HepG2 (cell line): ENCODE measurements around the gene BBC3. TPM values are rescaled to one million over a fixed set of nuclear protein-coding genes. Genes with fewer than 3 reads are reported as not detected.
"Not testable (repeated sequence)": the region's sequence is repeated elsewhere in the genome, so short reads cannot be mapped to it uniquely, and the experiment has no call there.

Experiments used
- ATAC-seq: fragments of 200-7000 bp; cut with Tn5 transposase; 3 replicates; pipeline ENCODE4 v1.9.1; 2020; ENCODE audit warnings: mild to moderate bottlenecking, moderate library complexity
- BruUV-seq: library from RNA; stranded (reverse); fragments of 400-500 nt; replicated peaks from 2 replicates; lab custom pipeline; 2021; lab: Mats Ljungman, UMichigan
- CTCF ChIA-PET: fragments of 300-600 bp; formaldehyde crosslinking; extraction: SDS; loops from one replicate; lab custom pipeline; 2021; ENCODE audit warnings: low total read pairs, inconsistent platforms, low intra/inter-chr PET ratio; lab: Yijun Ruan, JAX
- POLR2A ChIA-PET: fragments of 350-600 bp; sonication (Branson Sonifier 250); formaldehyde crosslinking; loops from one replicate; lab custom pipeline; 2020; ENCODE audit warnings: antibody characterized with exemption, inconsistent platforms; lab: Yijun Ruan, JAX
- DNase-seq: peaks from one replicate; pipeline ENCODE4 v3.0.0-alpha.2; 2015; ENCODE audit warnings: low spot score
- FAIRE-seq: peaks from 3 replicates; lab custom pipeline; 2011; peaks lifted over from hg19 to GRCh38; lab: Jason Lieb, UNC
- H2AFZ ChIP-seq: one replicate; pipeline ENCODE4 v1.6.1; 2011; ENCODE audit warnings: low read length, inconsistent platforms
- H3K27ac ChIP-seq: fragments of 300-600 bp; 3 replicates; pipeline ENCODE4 v1.8.0; 2011; ENCODE audit warnings: mixed run types, mild to moderate bottlenecking, mixed read lengths, low read length, inconsistent platforms; ENCODE audit not compliant: insufficient read depth; ENCODE audit errors: extremely low read length
- H3K27me3 ChIP-seq, 2 experiments: fragments of 200-600 bp in 1 of 2; 2 replicates in 1 of 2; 3 replicates in 1 of 2; pipeline versions ENCODE4 v1.6.0 to v1.8.0; 2011; ENCODE audit warnings: low read length in 2 of 2, mild to moderate bottlenecking in 2 of 2, moderate library complexity in 2 of 2, inconsistent platforms in 1 of 2; ENCODE audit not compliant: insufficient read depth in 2 of 2, control insufficient read depth in 1 of 2
- H3K36me3 ChIP-seq, 2 experiments: fragments of 200-600 bp in 1 of 2; replicated peaks in 1 of 2; 2 replicates in 1 of 2; 3 replicates in 1 of 2; pipeline versions ENCODE4 v1.5.1 to v1.8.0; 2011; ENCODE audit warnings: low read length in 2 of 2, inconsistent platforms in 1 of 2; ENCODE audit not compliant: insufficient read depth in 2 of 2, control insufficient read depth in 1 of 2
- H3K4me1 ChIP-seq: 2 replicates; pipeline ENCODE4 v1.5.1; 2012; ENCODE audit warnings: low read length, inconsistent platforms; ENCODE audit not compliant: insufficient read depth
- H3K4me2 ChIP-seq: 2 replicates; pipeline ENCODE4 v1.6.0; 2011; ENCODE audit warnings: low read depth, low read length, inconsistent platforms
- H3K4me3 ChIP-seq, 3 experiments: fragments of 200-600 bp in 1 of 3; sonication (generic), shearing (Covaris generic) in 1 of 3; replicated peaks in 1 of 3; 2 replicates each; pipeline ENCODE4 v1.5.1; 2011 to 2016; ENCODE audit warnings: low read length in 3 of 3, inconsistent platforms in 2 of 3, low read depth in 2 of 3, mild to moderate bottlenecking in 2 of 3, control low read depth in 1 of 3, mixed read lengths in 1 of 3; ENCODE audit not compliant: insufficient read depth in 1 of 3
- H3K79me2 ChIP-seq: one replicate; pipeline ENCODE4 v1.6.1; 2011; ENCODE audit warnings: low read length, inconsistent platforms; ENCODE audit not compliant: insufficient read depth
- H3K9ac ChIP-seq: 2 replicates; pipeline ENCODE4 v1.6.0; 2011; ENCODE audit warnings: mild to moderate bottlenecking, low read depth, low read length, inconsistent platforms; ENCODE audit not compliant: insufficient read depth
- H3K9me3 ChIP-seq: 2 replicates; pipeline ENCODE4 v1.5.1; 2012; ENCODE audit warnings: mild to moderate bottlenecking, low read length
- H4K20me1 ChIP-seq: 2 replicates; pipeline ENCODE4 v1.6.0; 2011; ENCODE audit warnings: inconsistent platforms, mild to moderate bottlenecking, low read length, moderate library complexity; ENCODE audit not compliant: insufficient read depth
- AGO2 ChIP-seq: fragments of 200-400 bp; formaldehyde crosslinking; optimal IDR thresholded peaks from 2 replicates; pipeline ENCODE3; 2017; ENCODE audit warnings: mild to moderate bottlenecking, low read depth, low read length, moderate library complexity
- RBFOX2 ChIP-seq: fragments of 200-400 bp; formaldehyde crosslinking; IDR thresholded peaks from 2 replicates; pipeline ENCODE4 v1.6.1; 2017; ENCODE audit warnings: low read depth, mild to moderate bottlenecking, low read length
- SMARCE1 ChIP-seq: fragments of 450-650 bp; IDR thresholded peaks from 2 replicates; pipeline ENCODE4 v1.6.1; 2017; ENCODE audit warnings: borderline replicate concordance
- ZNF460 ChIP-seq: sonication (generic); formaldehyde crosslinking; IDR thresholded peaks from 2 replicates; pipeline ENCODE4 v1.5.1; 2020; ENCODE audit warnings: missing genetic modification reagents, mild to moderate bottlenecking, borderline replicate concordance
- WGBS: methylation state at CpG from one replicate; pipeline ENCODE4 v1.1.6; 2017; ENCODE audit warnings: low lambda C conversion rate; 5-methylcytosine and 5-hydroxymethylcytosine counted together
- in situ Hi-C: cut with HindIII; loops from 2 replicates; pipeline ENCODE4 v1.10.0; 2017; ENCODE audit warnings: low pct_unique_long_range_greater_than_20kb; ENCODE audit not compliant: extremely low pct_ligation_motif_present
- intact Hi-C: fragments of 100-400 bp; cut with micrococcal nuclease; formaldehyde crosslinking; loops from one replicate; pipeline ENCODE4 v1.10.0; 2022; ENCODE audit not compliant: unreplicated experiment
- polyA plus RNA-seq, 8 experiments: library from polyadenylated mRNA; depleted of rRNA in 3 of 8; stranded (reverse) in 7 of 8; unstranded in 1 of 8; fragments of >200 nt; fragmentation: Illumina TruSeq in 4 of 8; extraction: Trizol in 4 of 8; gene quantifications; 2 replicates each; pipeline versions ENCODE4 v1.2.1 to v1.2.3, GENCODE V29; 2011 to 2016; ENCODE audit warnings: low read depth in 4 of 8, missing spikeins in 1 of 8, mixed read lengths in 1 of 8; ENCODE audit not compliant: insufficient read depth in 1 of 8
- total RNA-seq, 5 experiments: library from RNA; depleted of rRNA; stranded (reverse); fragments of >200 nt; fragmentation: Illumina TruSeq; extraction: Trizol; gene quantifications; 2 replicates each; pipeline ENCODE4 v1.2.3, GENCODE V29; 2016; ENCODE audit warnings: low read depth in 1 of 5

The BBC3 gene
- total and polyA plus RNA-seq, 2 of the 13 experiments (the other 11 are each of a cell fraction or from before 2014, with no cell fraction given): 6.1 to 8.8 TPM

DNA sequence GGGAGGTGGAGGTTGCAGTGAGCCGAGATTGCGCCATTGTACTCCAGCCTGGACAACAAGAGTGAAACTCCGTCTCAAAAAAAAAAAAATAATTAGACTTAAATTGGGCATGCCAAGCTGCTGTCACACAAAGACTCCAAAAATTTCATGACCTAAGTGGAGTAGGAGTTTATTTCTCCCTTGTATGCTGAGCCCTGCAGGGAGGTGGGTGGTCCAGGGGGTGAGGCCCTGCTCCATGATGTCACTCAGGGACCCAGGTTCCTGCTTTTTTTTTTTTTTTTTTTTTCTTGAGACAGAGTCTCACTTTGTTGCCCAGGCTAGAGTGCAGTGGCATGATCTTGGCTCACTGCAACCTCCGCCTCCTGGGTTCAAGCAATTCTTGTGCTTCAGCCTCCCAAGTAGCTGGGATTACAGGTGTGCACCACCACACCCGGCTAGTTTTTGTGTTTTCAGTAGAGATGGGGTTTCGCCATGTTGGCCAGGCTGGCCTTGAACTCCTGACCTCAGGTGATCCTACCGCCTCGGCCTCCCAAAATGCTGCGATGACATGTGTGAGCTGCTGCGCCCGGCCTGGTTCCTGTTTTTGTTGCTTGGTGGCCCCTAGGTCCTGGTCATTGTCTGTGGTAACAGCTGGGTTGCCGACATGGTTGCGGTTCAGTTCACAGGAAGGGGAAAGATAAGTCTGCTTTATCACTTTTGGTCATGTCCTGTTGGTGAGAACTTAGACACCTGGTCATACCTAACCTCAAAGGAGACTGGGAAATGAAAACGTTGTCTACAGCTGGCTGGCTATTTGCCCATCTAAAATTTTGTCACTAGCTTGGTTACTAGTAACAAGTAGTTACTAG is 31.2 kb upstream of the BBC3 start:
- H3K9me3 ChIP-seq, H3K27ac ChIP-seq, H4K20me1 ChIP-seq, BruUV-seq, H2AFZ ChIP-seq, FAIRE-seq, H3K27me3 ChIP-seq, CTCF ChIA-PET, H3K4me3 ChIP-seq, DNase-seq, H3K9ac ChIP-seq, H3K4me2 ChIP-seq, in situ Hi-C loops, ATAC-seq, intact Hi-C loops: not testable (repeated sequence)
- POLR2A ChIA-PET: interaction anchor here (0.5 to 1.3 kb wide), 3 partner anchors 12 to 167 kb away, joined by 3 to 5 read pairs (median 3); partner anchors contain the start of gene INAFM1
- 96% methylated on average over 14 of the region's 14 CpGs for WGBS
- Histone ChIP-seq H3K4me1 (peaks cover 19% of the 10 kb centered on the region), H3K36me3 (peaks cover 26 to 59% of the 10 kb centered on the region in 2 experiments), H3K79me2 (peaks cover 15% of the 10 kb centered on the region)
- peak; percentile 67 for TF ChIP-seq ZNF460 (CRISPR knock-in tag)

GRCh38 chr19:47260476-47260875 is 29.5 kb upstream of the BBC3 start:
- Histone ChIP-seq H3K79me2 (peaks cover 15% of the 10 kb centered on the region), H3K27ac (no peak overlapping the region), H2AFZ (no peak overlapping the region), H3K4me2 (no peak overlapping the region), H3K9ac (no peak overlapping the region), H4K20me1 (peaks cover 8% of the 10 kb centered on the region; the same call in 1 of the 2 replicates), H3K4me3 (no peak overlapping the region), H3K9me3 (no peaks in the 10 kb centered on the region), H3K27me3 (no peaks in the 10 kb centered on the region), H3K36me3 (peaks cover 22 to 52% of the 10 kb centered on the region in 2 experiments), H3K4me1 (peaks cover 22% of the 10 kb centered on the region)
- ATAC-seq (no peak), FAIRE-seq (no peak), DNase-seq (no peak)
- in situ Hi-C loops (no loop called here), intact Hi-C loops (no loop called here)
- WGBS: 95% methylated on average over 5 of the region's 17 CpGs
- ChIA-PET POLR2A (no interaction called here), CTCF (no interaction called here)
- no TSS peak for BruUV-seq
- TF ChIP-seq RBFOX2 (peak; percentile 60; the same call in 1 of the 2 replicates), AGO2 (peak; percentile 28), SMARCE1 (no peak)
